Activated CD4-positive, alpha-beta T cell treated with anti-CD3 and anti-CD28 coated beads, Interleukin-2, amount 10 ng/mL, durations not matched to agents 7 days and 5 days (primary cell): ENCODE data around the gene KPNA5. TPM values are rescaled to one million over a fixed set of nuclear protein-coding genes. Genes with fewer than 3 reads are reported as not detected.
"Not testable (repeated sequence)": the region's sequence is repeated elsewhere in the genome, so short reads cannot be mapped to it uniquely, and the experiment has no call there.

Source experiments
- CTCF ChIA-PET: fragments of 350-600 bp; sonication (Branson Sonifier 250); formaldehyde crosslinking; loops from one replicate; lab custom pipeline; 2021; ENCODE audit warnings: antibody characterized with exemption; lab: Charles Lee
- POLR2A ChIA-PET: fragments of 350-600 bp; sonication (Branson Sonifier 250); formaldehyde crosslinking; loops from one replicate; lab custom pipeline; 2021; ENCODE audit warnings: antibody characterized with exemption; lab: Charles Lee
- DNase-seq: peaks from one replicate; pipeline ENCODE4 v3.0.0-alpha.2; 2020
- H3K27ac Mint-ChIP-seq: one replicate; pipeline ENCODE4 v1.8.0; 2021; ENCODE audit warnings: mild to moderate bottlenecking, moderate library complexity, mixed read lengths
- H3K27me3 Mint-ChIP-seq: one replicate; pipeline ENCODE4 v1.8.0; 2021; ENCODE audit warnings: mixed read lengths
- H3K36me3 Mint-ChIP-seq: one replicate; pipeline ENCODE4 v1.8.0; 2021; ENCODE audit warnings: low read depth, mixed read lengths
- H3K4me1 Mint-ChIP-seq: one replicate; pipeline ENCODE4 v1.8.0; 2021; ENCODE audit warnings: mixed read lengths
- H3K4me3 Mint-ChIP-seq: one replicate; pipeline ENCODE4 v1.8.0; 2021; ENCODE audit warnings: mild to moderate bottlenecking, moderate library complexity, mixed read lengths
- H3K9me3 Mint-ChIP-seq: one replicate; pipeline ENCODE4 v1.8.0; 2021; ENCODE audit warnings: mixed read lengths
- total RNA-seq, 2 experiments: library from RNA; stranded (reverse); gene quantifications; one replicate each; pipeline ENCODE4 v1.2.3, GENCODE V29; 2021

Gene KPNA5
- total RNA-seq, result 10 to 100 TPM; 10.1 to 14.1 TPM

GRCh38 chr6:116680880-116681672 is at the start of gene KPNA5:
Gene KPNA5 (plus strand): TSS chr6:116681211. CDS start chr6:116681335, 124 bp downstream.
- POLR2A ChIA-PET, result interaction anchor here (1.2 kb wide), 1 partner anchor 14 kb away, joined by 6 read pairs; no protein-coding TSS in a partner anchor
- peak within 1 kb of the TSS; percentile 89 for H3K4me3 Mint-ChIP-seq

GRCh38 chr6:116631379-116631990 is 49.5 kb upstream of the KPNA5 start:
- ChIA-PET POLR2A (interaction anchor here (0.6 kb wide), 1 partner anchor 13 kb away, joined by 3 read pairs; no protein-coding TSS in a partner anchor), CTCF (no interaction called here)
- no peaks in the 10 kb centered on the region for H3K27me3 Mint-ChIP-seq
- peaks cover 20% of the 10 kb centered on the region for H3K36me3 Mint-ChIP-seq
- H3K27ac Mint-ChIP-seq, result no peak overlapping the region
- H3K9me3 Mint-ChIP-seq, result no peaks in the 10 kb centered on the region
- H3K4me1 Mint-ChIP-seq, result peaks cover 3% of the 10 kb centered on the region
- H3K4me3 Mint-ChIP-seq, result no peak overlapping the region
- no peak for DNase-seq

More at GRCh38 chr6:116680880-116681672, at the start of gene KPNA5:
- no peaks in the 10 kb centered on the region for H3K9me3 Mint-ChIP-seq
- peaks cover 32% of the 10 kb centered on the region for H3K4me1 Mint-ChIP-seq
- peak within 1 kb of the TSS; percentile 98 for H3K27ac Mint-ChIP-seq
- no peaks in the 10 kb centered on the region for H3K27me3 Mint-ChIP-seq
- CTCF ChIA-PET, result interaction anchor here (0.6 to 0.9 kb wide), 2 partner anchors 14 to 110 kb away, joined by 3 to 4 read pairs; partner anchors contain the start of gene RWDD1
- H3K36me3 Mint-ChIP-seq, result peaks cover 24% of the 10 kb centered on the region
- peak; percentile 92 for DNase-seq

GRCh38 chr6:116633685-116634084 is 47.3 kb upstream of the KPNA5 start:
- ChIA-PET CTCF (interaction anchor here (1.2 to 1.5 kb wide), 2 partner anchors 17 to 18 kb away, joined by 3 read pairs; no protein-coding TSS in a partner anchor), POLR2A (no interaction called here)
- Mint-ChIP-seq H3K9me3 (no peaks in the 10 kb centered on the region), H3K4me3 (no peak overlapping the region), H3K27me3 (no peaks in the 10 kb centered on the region), H3K36me3 (peaks cover 26% of the 10 kb centered on the region), H3K4me1 (peaks cover 3% of the 10 kb centered on the region), H3K27ac (no peak overlapping the region)
- no peak for DNase-seq

GRCh38 chr6:116648156-116648555 is 32.9 kb upstream of the KPNA5 start:
- Mint-ChIP-seq H3K4me3 (no peak overlapping the region), H3K9me3 (no peaks in the 10 kb centered on the region), H3K36me3 (peaks cover 31% of the 10 kb centered on the region), H3K4me1 (peaks cover 11% of the 10 kb centered on the region), H3K27ac (no peak overlapping the region), H3K27me3 (no peaks in the 10 kb centered on the region)
- ChIA-PET POLR2A (no interaction called here), CTCF (no interaction called here)
- no peak for DNase-seq

- ChIA-PET POLR2A (interaction anchor here (0.6 kb wide), 1 partner anchor 15 kb away, joined by 5 read pairs; no protein-coding TSS in a partner anchor), CTCF (no interaction called here)
- no peak overlapping the region for H3K27ac Mint-ChIP-seq
- no peaks in the 10 kb centered on the region for H3K27me3 Mint-ChIP-seq
- no peak for DNase-seq
- H3K36me3 Mint-ChIP-seq, result peaks cover 25% of the 10 kb centered on the region
- peaks cover 11% of the 10 kb centered on the region for H3K4me1 Mint-ChIP-seq
- H3K4me3 Mint-ChIP-seq, result no peak overlapping the region
- H3K9me3 Mint-ChIP-seq, result no peaks in the 10 kb centered on the region
Measured at GRCh38 chr6:116649129-116649528, 31.9 kb upstream of the KPNA5 start.

GRCh38 chr6:116651916-116652315 is 29.1 kb upstream of the KPNA5 start:
- DNase-seq, result no peak
- Mint-ChIP-seq H3K36me3 (peaks cover 27% of the 10 kb centered on the region), H3K4me3 (no peak overlapping the region), H3K27ac (no peak overlapping the region), H3K27me3 (no peaks in the 10 kb centered on the region), H3K4me1 (peaks cover 11% of the 10 kb centered on the region), H3K9me3 (no peaks in the 10 kb centered on the region)
- CTCF ChIA-PET, result interaction anchor here (1.2 kb wide), 1 partner anchor 18 kb away, joined by 3 read pairs; no protein-coding TSS in a partner anchor
- POLR2A ChIA-PET, result interaction anchor here (0.5 kb wide), 1 partner anchor 10 kb away, joined by 3 read pairs; no protein-coding TSS in a partner anchor

- CTCF ChIA-PET, result interaction anchor here (1.1 kb wide), 1 partner anchor 393 kb away, joined by 7 read pairs; no protein-coding TSS in a partner anchor
- no peak overlapping the region for H3K4me3 Mint-ChIP-seq
- H3K27me3 Mint-ChIP-seq, result no peaks in the 10 kb centered on the region
- peaks cover 49% of the 10 kb centered on the region for H3K36me3 Mint-ChIP-seq
- H3K9me3 Mint-ChIP-seq, result no peaks in the 10 kb centered on the region
- DNase-seq, result no peak
- no peak overlapping the region for H3K27ac Mint-ChIP-seq
- POLR2A ChIA-PET, result interaction anchor here (0.6 kb wide), 1 partner anchor 10 kb away, joined by 3 read pairs; no protein-coding TSS in a partner anchor
- H3K4me1 Mint-ChIP-seq, result peaks cover 43% of the 10 kb centered on the region
Measured at GRCh38 chr6:116661594-116661993, 19.4 kb upstream of the KPNA5 start.

GRCh38 chr6:116662202-116662601 is 18.8 kb upstream of the KPNA5 start:
- Mint-ChIP-seq H3K27me3 (no peaks in the 10 kb centered on the region), H3K4me3 (no peak overlapping the region), H3K4me1 (peaks cover 48% of the 10 kb centered on the region), H3K9me3 (no peaks in the 10 kb centered on the region), H3K27ac (no peak overlapping the region), H3K36me3 (peaks cover 49% of the 10 kb centered on the region)
- no peak for DNase-seq
- POLR2A ChIA-PET, result interaction anchor here (0.6 kb wide), 1 partner anchor 11 kb away, joined by 3 read pairs; no protein-coding TSS in a partner anchor
- CTCF ChIA-PET, result no interaction called here

GRCh38 chr6:116663308-116663707 is 17.7 kb upstream of the KPNA5 start:
- POLR2A ChIA-PET, result no interaction called here
- Mint-ChIP-seq H3K36me3 (peaks cover 46% of the 10 kb centered on the region), H3K27ac (no peak overlapping the region), H3K9me3 (no peaks in the 10 kb centered on the region), H3K4me1 (peaks cover 54% of the 10 kb centered on the region), H3K4me3 (no peak overlapping the region), H3K27me3 (no peaks in the 10 kb centered on the region)
- no peak for DNase-seq
- CTCF ChIA-PET, result no interaction called here

- CTCF ChIA-PET, DNase-seq, H3K27ac Mint-ChIP-seq, H3K4me3 Mint-ChIP-seq, H3K9me3 Mint-ChIP-seq, H3K27me3 Mint-ChIP-seq: not testable (repeated sequence)
- peaks cover 54% of the 10 kb centered on the region for H3K4me1 Mint-ChIP-seq
- H3K36me3 Mint-ChIP-seq, result peaks cover 43% of the 10 kb centered on the region
- POLR2A ChIA-PET, result interaction anchor here (0.5 kb wide), 1 partner anchor 15 kb away, joined by 5 read pairs; no protein-coding TSS in a partner anchor
Measured at GRCh38 chr6:116664169-116664568, 16.8 kb upstream of the KPNA5 start.

GRCh38 chr6:116665464-116665863 is 15.5 kb upstream of the KPNA5 start:
- Mint-ChIP-seq H3K36me3 (peaks cover 36% of the 10 kb centered on the region), H3K4me1 (peaks cover 54% of the 10 kb centered on the region), H3K27me3 (peaks cover 2% of the 10 kb centered on the region), H3K27ac (no peak overlapping the region), H3K4me3 (peak overlapping the region; percentile 60), H3K9me3 (no peaks in the 10 kb centered on the region)
- ChIA-PET POLR2A (no interaction called here), CTCF (no interaction called here)
- DNase-seq, result no peak

GRCh38 chr6:116666869-116667268 is 14.1 kb upstream of the KPNA5 start:
- Mint-ChIP-seq H3K4me1 (peaks cover 49% of the 10 kb centered on the region), H3K9me3 (no peaks in the 10 kb centered on the region), H3K27ac (peak overlapping the region; percentile 70), H3K4me3 (peak overlapping the region; percentile 62), H3K27me3 (peaks cover 2% of the 10 kb centered on the region), H3K36me3 (peaks cover 33% of the 10 kb centered on the region)
- POLR2A ChIA-PET, result interaction anchor here (0.6 to 0.8 kb wide), 2 partner anchors 15 to 33 kb away, joined by 3 to 6 read pairs; no protein-coding TSS in a partner anchor
- CTCF ChIA-PET, result interaction anchor here (0.6 to 1.9 kb wide), 3 partner anchors 14 to 551 kb away, joined by 3 to 5 read pairs (median 3); partner anchors contain the start of gene RWDD1
- DNase-seq, result no peak
